NCI-H1105 treated with DMSO at 0.1 percent for 48 hours (cell line): ENCODE data around the gene PRIM2.
"Not testable (repeated sequence)": the region's sequence is repeated elsewhere in the genome, so short reads cannot be mapped to it uniquely, and the experiment has no call there.

Source experiments
- DNase-seq: peaks from one replicate; lab custom pipeline; 2025; lab: John Stamatoyannopoulos, UW

The PRIM2 gene

GRCh38 chr6:57631773-57632172 lies 314.3 kb downstream of the PRIM2 start:
- DNase-seq = not testable (repeated sequence)

GRCh38 chr6:57658526-57658925 lies 341.1 kb downstream of the PRIM2 start:
- DNase-seq = not testable (repeated sequence)

GRCh38 chr6:57659794-57660193 lies 342.4 kb downstream of the PRIM2 start:
- DNase-seq = not testable (repeated sequence)

- not testable (repeated sequence) for DNase-seq
Measured at GRCh38 chr6:57660940-57661339, 343.5 kb downstream of the PRIM2 start.

- not testable (repeated sequence) for DNase-seq
Measured at GRCh38 chr6:57668108-57668507, 350.7 kb downstream of the PRIM2 start.

GRCh38 chr6:57671237-57671636 lies 353.8 kb downstream of the PRIM2 start:
- not testable (repeated sequence) for DNase-seq

GRCh38 chr6:57671937-57672627 lies 354.7 kb downstream of the PRIM2 start:
- DNase-seq = not testable (repeated sequence)

GRCh38 chr6:57673281-57673680 lies 355.9 kb downstream of the PRIM2 start:
- peak; percentile 1 for DNase-seq

GRCh38 chr6:57675386-57675785 lies 358.0 kb downstream of the PRIM2 start:
- not testable (repeated sequence) for DNase-seq

- not testable (repeated sequence) for DNase-seq
Measured at GRCh38 chr6:57696382-57696781, 379.0 kb downstream of the PRIM2 start.
